ENCODE measurements around the gene PRPF40A. TPM values are rescaled to one million over a fixed set of nuclear protein-coding genes. Genes with fewer than 3 reads are reported as not detected.

The PRPF40A gene
- total and polyA plus RNA-seq, 2 experiments from 2014 or later, result 254 to 261 TPM

GRCh38 chr2:152607793-152608300 lies 109.4 kb downstream of the PRPF40A start:
- no peak overlapping the region for H3K27ac Mint-ChIP-seq
- Histone ChIP-seq H3K4me3 (no peak overlapping the region), H3K4me1 (ENCODE audit: insufficient read depth) (no peaks in the 10 kb centered on the region), H3K79me2 (replicated peaks; ENCODE audit: insufficient read depth) (no peaks in the 10 kb centered on the region), H3K4me2 (no peak overlapping the region), H3K9me2 (ENCODE audit: insufficient read depth) (no peaks in the 10 kb centered on the region), H3K27me3 (ENCODE audit: insufficient read depth) (no peaks in the 10 kb centered on the region), H3K27ac (ENCODE audit: low read depth) (no peak overlapping the region), H3F3A (replicated peaks; ENCODE audit: low read depth) (no peaks in the 10 kb centered on the region), H3K36me3 (ENCODE audit: insufficient read depth) (0 out of 2 replicates have a peak, but pooled peaks cover 4% of the 10 kb centered on the region), H2AFZ (no peak overlapping the region), H4K20me1 (replicated peaks; ENCODE audit: insufficient read depth) (no peaks in the 10 kb centered on the region; the same call in 1 of the 2 replicates)
- H3K4me3 Mint-ChIP-seq, result no peak overlapping the region
- H3K9me3 Mint-ChIP-seq, result no peaks in the 10 kb centered on the region
- H3K36me3 Mint-ChIP-seq (ENCODE audit: low read depth), result peaks cover 10% of the 10 kb centered on the region; the same call in 2 of the 3 replicates
- DNase-seq (ENCODE audit: low spot score) (no peak), ATAC-seq (no peak)
- peaks cover 6% of the 10 kb centered on the region; the same call in 2 of the 3 replicates for H3K4me1 Mint-ChIP-seq
- TF ChIP-seq EZH2phosphoT487 (IDR thresholded peaks at IDR 0.05; ENCODE audit: unreplicated experiment), result no peak
- no peak for TF ChIP-seq JUNB (IDR thresholded peaks at IDR 0.05; ENCODE audit: unreplicated experiment)
- no peak for TF ChIP-seq CREB1 (CRISPR knock-in tag; IDR thresholded peaks at IDR 0.05; ENCODE audit: low read depth)
- no peak for TF ChIP-seq STAT1 (IDR thresholded peaks at IDR 0.05; ENCODE audit: unreplicated experiment)
- no peak for TF ChIP-seq EZH2 (IDR thresholded peaks at IDR 0.05; ENCODE audit: low read depth, unreplicated experiment)
- TF ChIP-seq ZNF462 (CRISPR knock-in tag; IDR thresholded peaks at IDR 0.05), result no peak
- no peak for TF ChIP-seq CTCF (conservative IDR thresholded peaks at IDR 0.05; ENCODE audit: low read depth in 2 of 2)
- TF ChIP-seq, protein P1, sequence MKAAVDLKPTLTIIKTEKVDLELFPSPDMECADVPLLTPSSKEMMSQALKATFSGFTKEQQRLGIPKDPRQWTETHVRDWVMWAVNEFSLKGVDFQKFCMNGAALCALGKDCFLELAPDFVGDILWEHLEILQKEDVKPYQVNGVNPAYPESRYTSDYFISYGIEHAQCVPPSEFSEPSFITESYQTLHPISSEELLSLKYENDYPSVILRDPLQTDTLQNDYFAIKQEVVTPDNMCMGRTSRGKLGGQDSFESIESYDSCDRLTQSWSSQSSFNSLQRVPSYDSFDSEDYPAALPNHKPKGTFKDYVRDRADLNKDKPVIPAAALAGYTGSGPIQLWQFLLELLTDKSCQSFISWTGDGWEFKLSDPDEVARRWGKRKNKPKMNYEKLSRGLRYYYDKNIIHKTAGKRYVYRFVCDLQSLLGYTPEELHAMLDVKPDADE (IDR thresholded peaks at IDR 0.05), result no peak
- TF ChIP-seq POLR2AphosphoS5 (IDR thresholded peaks at IDR 0.05; ENCODE audit: low read depth), result no peak
- no peak for TF ChIP-seq ZNF331 (CRISPR knock-in tag; IDR thresholded peaks at IDR 0.05; ENCODE audit: low read depth)
- no peak for TF ChIP-seq ZNF114 (CRISPR knock-in tag; IDR thresholded peaks at IDR 0.05)
- TF ChIP-seq NANOG (IDR thresholded peaks at IDR 0.05; ENCODE audit: borderline replicate concordance), result no peak
- TF ChIP-seq, protein P2, sequence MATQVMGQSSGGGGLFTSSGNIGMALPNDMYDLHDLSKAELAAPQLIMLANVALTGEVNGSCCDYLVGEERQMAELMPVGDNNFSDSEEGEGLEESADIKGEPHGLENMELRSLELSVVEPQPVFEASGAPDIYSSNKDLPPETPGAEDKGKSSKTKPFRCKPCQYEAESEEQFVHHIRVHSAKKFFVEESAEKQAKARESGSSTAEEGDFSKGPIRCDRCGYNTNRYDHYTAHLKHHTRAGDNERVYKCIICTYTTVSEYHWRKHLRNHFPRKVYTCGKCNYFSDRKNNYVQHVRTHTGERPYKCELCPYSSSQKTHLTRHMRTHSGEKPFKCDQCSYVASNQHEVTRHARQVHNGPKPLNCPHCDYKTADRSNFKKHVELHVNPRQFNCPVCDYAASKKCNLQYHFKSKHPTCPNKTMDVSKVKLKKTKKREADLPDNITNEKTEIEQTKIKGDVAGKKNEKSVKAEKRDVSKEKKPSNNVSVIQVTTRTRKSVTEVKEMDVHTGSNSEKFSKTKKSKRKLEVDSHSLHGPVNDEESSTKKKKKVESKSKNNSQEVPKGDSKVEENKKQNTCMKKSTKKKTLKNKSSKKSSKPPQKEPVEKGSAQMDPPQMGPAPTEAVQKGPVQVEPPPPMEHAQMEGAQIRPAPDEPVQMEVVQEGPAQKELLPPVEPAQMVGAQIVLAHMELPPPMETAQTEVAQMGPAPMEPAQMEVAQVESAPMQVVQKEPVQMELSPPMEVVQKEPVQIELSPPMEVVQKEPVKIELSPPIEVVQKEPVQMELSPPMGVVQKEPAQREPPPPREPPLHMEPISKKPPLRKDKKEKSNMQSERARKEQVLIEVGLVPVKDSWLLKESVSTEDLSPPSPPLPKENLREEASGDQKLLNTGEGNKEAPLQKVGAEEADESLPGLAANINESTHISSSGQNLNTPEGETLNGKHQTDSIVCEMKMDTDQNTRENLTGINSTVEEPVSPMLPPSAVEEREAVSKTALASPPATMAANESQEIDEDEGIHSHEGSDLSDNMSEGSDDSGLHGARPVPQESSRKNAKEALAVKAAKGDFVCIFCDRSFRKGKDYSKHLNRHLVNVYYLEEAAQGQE (IDR thresholded peaks at IDR 0.05; ENCODE audit: unreplicated experiment), result no peak
- no peaks in the 10 kb centered on the region for H3K27me3 Mint-ChIP-seq (ENCODE audit: insufficient read depth, low read depth, poor library complexity)
